ENCODE results near the gene ETV7.

DNA sequence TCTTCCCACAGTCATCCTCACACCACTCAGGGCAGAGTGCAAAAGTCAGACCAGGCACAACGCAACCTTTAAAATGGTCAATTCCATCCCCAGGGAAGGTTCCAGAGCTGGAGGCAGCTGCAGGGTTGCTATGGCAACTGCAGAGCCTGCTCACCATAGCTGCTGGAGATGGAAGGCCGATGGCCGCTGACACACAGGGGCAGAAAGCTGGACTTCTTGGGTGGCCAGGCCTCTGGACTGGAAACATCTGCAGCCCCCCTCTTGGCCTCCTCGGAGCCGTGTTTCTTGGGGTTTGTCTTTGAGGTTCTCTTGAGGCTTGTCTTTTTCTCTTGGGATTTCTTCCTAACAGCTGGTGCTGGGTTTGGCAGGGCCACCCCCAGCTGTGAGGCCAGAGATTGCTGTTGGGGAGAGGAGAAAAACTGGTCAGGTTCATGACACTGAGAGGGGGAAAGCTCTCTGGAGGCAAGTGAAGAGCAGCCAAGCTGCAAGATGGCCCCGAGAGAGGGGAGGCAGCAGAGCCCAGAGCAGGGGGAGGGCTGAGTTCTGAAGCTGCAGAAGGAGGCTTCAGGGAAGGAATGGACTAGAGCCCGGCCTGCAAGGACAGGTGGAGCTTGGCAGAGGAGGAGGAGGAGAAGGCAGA is 61.0 kb downstream of the ETV7 start:
- TF ChIP-seq, protein P1, sequence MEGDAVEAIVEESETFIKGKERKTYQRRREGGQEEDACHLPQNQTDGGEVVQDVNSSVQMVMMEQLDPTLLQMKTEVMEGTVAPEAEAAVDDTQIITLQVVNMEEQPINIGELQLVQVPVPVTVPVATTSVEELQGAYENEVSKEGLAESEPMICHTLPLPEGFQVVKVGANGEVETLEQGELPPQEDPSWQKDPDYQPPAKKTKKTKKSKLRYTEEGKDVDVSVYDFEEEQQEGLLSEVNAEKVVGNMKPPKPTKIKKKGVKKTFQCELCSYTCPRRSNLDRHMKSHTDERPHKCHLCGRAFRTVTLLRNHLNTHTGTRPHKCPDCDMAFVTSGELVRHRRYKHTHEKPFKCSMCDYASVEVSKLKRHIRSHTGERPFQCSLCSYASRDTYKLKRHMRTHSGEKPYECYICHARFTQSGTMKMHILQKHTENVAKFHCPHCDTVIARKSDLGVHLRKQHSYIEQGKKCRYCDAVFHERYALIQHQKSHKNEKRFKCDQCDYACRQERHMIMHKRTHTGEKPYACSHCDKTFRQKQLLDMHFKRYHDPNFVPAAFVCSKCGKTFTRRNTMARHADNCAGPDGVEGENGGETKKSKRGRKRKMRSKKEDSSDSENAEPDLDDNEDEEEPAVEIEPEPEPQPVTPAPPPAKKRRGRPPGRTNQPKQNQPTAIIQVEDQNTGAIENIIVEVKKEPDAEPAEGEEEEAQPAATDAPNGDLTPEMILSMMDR (IDR thresholded peaks at IDR 0.05) = no peak
- no peak for TF ChIP-seq POLR2A (IDR thresholded peaks at IDR 0.05)

Measured in lower leg skin (tissue), 3 donors.